Right lobe of liver (tissue), 6 donors: ENCODE results near the gene PIGL. TPM values are rescaled to one million over a fixed set of nuclear protein-coding genes. Genes with fewer than 3 reads are reported as not detected.

ENCODE experiments used
- ATAC-seq, 4 donors: fragments of 200-7000 bp; cut with Tn5 transposase; one replicate each; pipeline ENCODE4 v1.9.1; 2020; ENCODE audit warnings: mild to moderate bottlenecking in 4 of 4, moderate library complexity in 4 of 4
- DNase-seq, 3 donors: peaks; one replicate each; pipeline ENCODE4 v3.0.0-alpha.2; 2020
- H3K27ac ChIP-seq, 3 donors: fragments of 200-600 bp; one replicate each; pipeline ENCODE4 v1.8.0; 2022
- H3K27me3 ChIP-seq, 2 donors: fragments of 200-600 bp; one replicate each; pipeline ENCODE4 v1.8.0; 2022
- H3K36me3 ChIP-seq, 4 donors: fragments of 200-600 bp; sonication (generic) in 1 of 4; one replicate each; pipeline versions ENCODE4 v1.5.1 to v1.8.0; 2017 to 2022; ENCODE audit warnings: control low read depth in 1 of 4
- H3K4me1 ChIP-seq, 4 donors: fragments of 200-600 bp; sonication (generic) in 1 of 4; one replicate each; pipeline versions ENCODE4 v1.5.1 to v1.8.0; 2017 to 2022; ENCODE audit warnings: control low read depth in 1 of 4
- H3K4me3 ChIP-seq, 3 donors: fragments of 200-600 bp; one replicate each; pipeline ENCODE4 v1.8.0; 2022
- H3K9me3 ChIP-seq, 4 donors: fragments of 200-600 bp; sonication (generic) in 1 of 4; one replicate each; pipeline versions ENCODE4 v1.5.1 to v1.8.0; 2017 to 2022; ENCODE audit warnings: control low read depth in 1 of 4
- POLR2A ChIP-seq: fragments of 450-650 bp; IDR thresholded peaks from one replicate; pipeline ENCODE4 v1.6.1; 2017; ENCODE audit warnings: antibody characterized with exemption, mild to moderate bottlenecking
- WGBS: methylation state at CpG from one replicate; pipeline ENCODE4 v1.1.6; 2018; ENCODE audit warnings: low coverage, low lambda C conversion rate; ENCODE audit not compliant: insufficient coverage; ENCODE audit errors: missing lambda C conversion rate; 5-methylcytosine and 5-hydroxymethylcytosine counted together
- intact Hi-C, 2 donors: fragments of 100-400 bp; cut with DNase I; formaldehyde crosslinking; loops; one replicate each; pipeline versions ENCODE4 v1.11.2 to v1.14.1; 2022
- total RNA-seq, 6 experiments: library from RNA; depleted of rRNA in 2 of 6; stranded (reverse); fragments of >200 nt in 2 of 6; fragmentation: NEBNext Ultra II Directional in 3 of 6; extraction: Animal tissue kit (Norgen Biotek cat#: 25700) in 3 of 6; gene quantifications; one replicate each; pipeline versions ENCODE4 v1.1.0 to v1.2.4, GENCODE V29; 2016 to 2023
- TF ChIP-seq, protein P1 (sequence below), 4 donors: fragments of 200-600 bp in 3 of 4; fragments of 450-650 bp in 1 of 4; IDR thresholded peaks; one replicate each; pipeline versions ENCODE4 v1.5.1 to v1.8.0; 2016 to 2022; ENCODE audit warnings: antibody characterized with exemption in 4 of 4, mild to moderate bottlenecking in 2 of 4
- donor health status: DM: no; HTN: yes; CAD: no.
- donor health status: DM: no; HTN: no; CAD: no.
- donor health status: DM: no; HTN: no; CAD: no.
- donor health status: DM: no; HTN: yes; CAD: no.
- donor health status: DM: no; HTN: yes; CAD: no.

PIGL gene
- total RNA-seq, 6 experiments from 2014 or later, result 8.5 to 29.7 (median 14.9) TPM

GRCh38 chr17:16297367-16298139 lies 80.5 kb downstream of the PIGL start:
- Histone ChIP-seq H3K4me1 (peaks cover 0 to 48% (median 17%) of the 10 kb centered on the region in 4 donors), H3K9me3 (no peaks in the 10 kb centered on the region), H3K27me3 (no peaks in the 10 kb centered on the region), H3K36me3 (no peaks in the 10 kb centered on the region), H3K27ac (peak overlapping the region; percentile 85 to 97 (median 96)), H3K4me3 (peak overlapping the region in 1 of 3 donors; percentile 7)
- ATAC-seq (peak; percentile 53 to 77 (median 66)), DNase-seq (peak; percentile 35 to 70 (median 67))
- TF ChIP-seq, protein P1, sequence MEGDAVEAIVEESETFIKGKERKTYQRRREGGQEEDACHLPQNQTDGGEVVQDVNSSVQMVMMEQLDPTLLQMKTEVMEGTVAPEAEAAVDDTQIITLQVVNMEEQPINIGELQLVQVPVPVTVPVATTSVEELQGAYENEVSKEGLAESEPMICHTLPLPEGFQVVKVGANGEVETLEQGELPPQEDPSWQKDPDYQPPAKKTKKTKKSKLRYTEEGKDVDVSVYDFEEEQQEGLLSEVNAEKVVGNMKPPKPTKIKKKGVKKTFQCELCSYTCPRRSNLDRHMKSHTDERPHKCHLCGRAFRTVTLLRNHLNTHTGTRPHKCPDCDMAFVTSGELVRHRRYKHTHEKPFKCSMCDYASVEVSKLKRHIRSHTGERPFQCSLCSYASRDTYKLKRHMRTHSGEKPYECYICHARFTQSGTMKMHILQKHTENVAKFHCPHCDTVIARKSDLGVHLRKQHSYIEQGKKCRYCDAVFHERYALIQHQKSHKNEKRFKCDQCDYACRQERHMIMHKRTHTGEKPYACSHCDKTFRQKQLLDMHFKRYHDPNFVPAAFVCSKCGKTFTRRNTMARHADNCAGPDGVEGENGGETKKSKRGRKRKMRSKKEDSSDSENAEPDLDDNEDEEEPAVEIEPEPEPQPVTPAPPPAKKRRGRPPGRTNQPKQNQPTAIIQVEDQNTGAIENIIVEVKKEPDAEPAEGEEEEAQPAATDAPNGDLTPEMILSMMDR (IDR thresholded peaks at IDR 0.05), result no peak
- WGBS, result 23% methylated on average over 7 of the region's 11 CpGs
- intact Hi-C loops, result no loop called here

DNA sequence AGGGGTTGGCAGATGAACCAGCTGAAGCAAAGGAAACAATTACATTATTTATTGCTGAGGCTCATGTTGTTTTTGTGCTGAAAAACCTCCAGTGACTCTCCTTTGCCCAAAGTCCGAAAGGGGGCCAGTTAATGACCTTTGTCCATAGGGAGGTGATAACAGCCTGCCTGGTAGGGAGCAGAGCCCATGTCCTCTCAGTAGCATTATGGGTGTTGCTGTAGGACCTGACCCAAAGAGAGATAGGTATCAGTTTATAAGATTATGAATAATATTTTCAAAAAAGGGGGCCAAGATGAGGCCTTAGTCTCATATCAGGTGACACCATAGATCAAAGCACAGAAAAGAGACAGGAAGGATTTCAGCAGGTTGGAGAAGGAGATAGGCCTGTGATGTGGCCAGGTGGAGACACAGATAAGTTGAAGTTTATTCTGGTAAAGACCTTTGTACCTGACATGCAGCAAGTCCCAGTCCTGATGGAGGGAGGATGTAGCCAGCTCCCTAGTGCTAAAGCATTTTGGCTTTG lies 81.2 kb downstream of the PIGL start:
- TF ChIP-seq POLR2A, result no peak
- TF ChIP-seq, protein P1 (IDR thresholded peaks at IDR 0.05), result no peak
- ATAC-seq (peak; percentile 66 to 85 (median 76)), DNase-seq (peak; percentile 34 to 86 (median 66))
- H3K27ac ChIP-seq, result peak overlapping the region; percentile 85 to 97 (median 96)
- intact Hi-C loops, result no loop called here
- H3K9me3 ChIP-seq, result no peaks in the 10 kb centered on the region
- peaks cover 0 to 53% (median 18%) of the 10 kb centered on the region in 4 donors for H3K4me1 ChIP-seq
- H3K27me3 ChIP-seq, result no peaks in the 10 kb centered on the region
- no peaks in the 10 kb centered on the region for H3K36me3 ChIP-seq
- 13% methylated on average over 1 of the region's 1 CpG for WGBS
- H3K4me3 ChIP-seq, result peak overlapping the region in 1 of 3 donors; percentile 7

GRCh38 chr17:16300554-16300953 lies 83.5 kb downstream of the PIGL start:
- Histone ChIP-seq H3K36me3 (no peaks in the 10 kb centered on the region), H3K27me3 (no peaks in the 10 kb centered on the region), H3K4me3 (no peak overlapping the region), H3K4me1 (peaks cover 0 to 60% (median 19%) of the 10 kb centered on the region in 4 donors), H3K27ac (peak overlapping the region in 2 of 3 donors; percentile 96 to 97), H3K9me3 (no peaks in the 10 kb centered on the region)
- TF ChIP-seq POLR2A, result no peak
- TF ChIP-seq, protein P1 (IDR thresholded peaks at IDR 0.05), result no peak
- WGBS, result 49% methylated on average over 3 of the region's 3 CpGs
- DNase-seq, result no peak
- intact Hi-C loops, result no loop called here
- ATAC-seq, result no peak

GRCh38 chr17:16301963-16302855 lies 85.2 kb downstream of the PIGL start:
- Histone ChIP-seq H3K4me1 (peaks cover 0 to 50% (median 16%) of the 10 kb centered on the region in 4 donors), H3K27ac (peak overlapping the region in 2 of 3 donors; percentile 18 to 26), H3K27me3 (no peaks in the 10 kb centered on the region), H3K9me3 (no peaks in the 10 kb centered on the region), H3K36me3 (no peaks in the 10 kb centered on the region), H3K4me3 (no peak overlapping the region)
- 95% methylated on average over 9 of the region's 13 CpGs for WGBS
- DNase-seq, result no peak
- intact Hi-C loops, result no loop called here
- no peak for TF ChIP-seq POLR2A
- TF ChIP-seq, protein P1 (IDR thresholded peaks at IDR 0.05), result no peak
- no peak for ATAC-seq
